AG04450 (cell line): ENCODE results near the gene MYO1B. TPM values are rescaled to one million over a fixed set of nuclear protein-coding genes. Genes with fewer than 3 reads are reported as not detected.

Experiments used
- CTCF ChIA-PET: fragments of 300-600, 350-600 bp; formaldehyde crosslinking; extraction: SDS; loops from one replicate; lab custom pipeline; 2022; ENCODE audit warnings: antibody characterized with exemption, inconsistent platforms; lab: Charles Lee
- POLR2A ChIA-PET: fragments of 350-600 bp; formaldehyde crosslinking; extraction: SDS; loops from one replicate; lab custom pipeline; 2021; ENCODE audit warnings: antibody characterized with exemption, inconsistent platforms; lab: Yijun Ruan, JAX
- DNase-seq: peaks from one replicate; pipeline ENCODE4 v3.0.0-alpha.2; 2011; ENCODE audit warnings: low read depth, low spot score
- H3K27ac ChIP-seq: one replicate; pipeline ENCODE4 v1.5.1; 2012; ENCODE audit warnings: low read depth, low read length, control low read depth
- H3K27me3 ChIP-seq: one replicate; pipeline ENCODE4 v1.6.0; 2012; ENCODE audit warnings: low read length; ENCODE audit not compliant: control insufficient read depth, insufficient read depth
- H3K4me3 ChIP-seq: 2 replicates; pipeline ENCODE4 v1.5.1; 2011; ENCODE audit warnings: mild to moderate bottlenecking, low read depth, low read length, control low read depth
- H3K9me3 ChIP-seq: 2 replicates; pipeline ENCODE4 v1.5.1; 2012; ENCODE audit warnings: low read length; ENCODE audit not compliant: control insufficient read depth, insufficient read depth
- polyA plus RNA-seq: library from polyadenylated mRNA; depleted of rRNA; stranded (reverse); fragments of >200 nt; gene quantifications from 2 replicates; pipeline ENCODE4 v1.2.3, GENCODE V29; 2011
- TF ChIP-seq, protein P1 (sequence below): IDR thresholded peaks from 2 replicates; pipeline ENCODE4 v1.5.1; 2011; ENCODE audit warnings: low read depth, low read length, control low read depth, inconsistent platforms

The MYO1B gene
- polyA plus RNA-seq, 1 experiment: 149 TPM

DNA sequence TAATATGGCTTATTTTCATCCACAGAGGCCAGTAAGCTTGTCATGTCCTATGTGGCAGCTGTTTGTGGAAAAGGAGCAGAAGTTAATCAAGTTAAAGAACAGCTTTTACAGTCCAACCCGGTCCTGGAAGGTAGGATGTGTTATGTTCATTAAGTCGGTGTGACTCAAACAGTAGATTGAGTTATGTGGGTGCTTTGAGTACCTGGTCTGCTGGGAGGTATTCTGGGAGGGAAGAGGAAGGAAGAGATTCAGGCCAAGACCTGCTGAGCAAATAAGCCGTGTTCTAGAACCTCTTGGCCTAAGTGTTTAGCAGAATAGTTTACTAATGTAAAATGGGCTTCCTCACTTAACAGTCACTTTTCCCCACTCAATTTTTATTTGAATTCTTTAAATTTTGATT lies 96.2 kb downstream of the MYO1B start:
- CTCF ChIA-PET: no interaction called here
- H3K27ac ChIP-seq: no peak overlapping the region
- H3K27me3 ChIP-seq: no peaks in the 10 kb centered on the region

DNA sequence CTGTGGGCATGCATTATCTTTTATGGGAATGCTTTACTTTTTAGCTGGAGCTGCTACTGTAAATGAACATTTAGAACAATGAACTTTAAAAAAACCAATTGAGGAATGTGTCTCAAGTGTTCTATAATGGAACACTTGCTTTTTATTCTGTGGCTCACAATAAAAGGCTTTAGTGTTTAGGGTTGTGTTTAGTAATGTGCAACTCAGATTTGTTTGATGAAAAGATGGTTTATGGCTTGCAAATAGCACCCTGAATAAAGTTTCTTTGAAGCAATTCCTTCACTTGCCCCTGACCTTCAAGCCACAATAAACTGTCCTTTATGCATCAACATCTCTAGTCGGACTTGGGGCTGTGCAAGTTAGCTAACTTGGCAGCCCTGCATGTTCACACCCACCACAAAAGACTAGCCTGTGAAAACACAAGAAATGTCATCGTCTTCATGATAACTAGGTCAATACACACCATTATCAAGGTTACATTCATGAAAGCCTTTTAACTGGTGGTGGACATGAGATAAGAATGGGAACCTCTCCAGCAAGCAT lies 98.7 kb downstream of the MYO1B start:
- Histone ChIP-seq H3K4me3 (no peak overlapping the region), H3K27ac (no peak overlapping the region), H3K27me3 (no peaks in the 10 kb centered on the region), H3K9me3 (no peaks in the 10 kb centered on the region)
- POLR2A ChIA-PET: no interaction called here
- no peak for DNase-seq
- TF ChIP-seq, protein P1, sequence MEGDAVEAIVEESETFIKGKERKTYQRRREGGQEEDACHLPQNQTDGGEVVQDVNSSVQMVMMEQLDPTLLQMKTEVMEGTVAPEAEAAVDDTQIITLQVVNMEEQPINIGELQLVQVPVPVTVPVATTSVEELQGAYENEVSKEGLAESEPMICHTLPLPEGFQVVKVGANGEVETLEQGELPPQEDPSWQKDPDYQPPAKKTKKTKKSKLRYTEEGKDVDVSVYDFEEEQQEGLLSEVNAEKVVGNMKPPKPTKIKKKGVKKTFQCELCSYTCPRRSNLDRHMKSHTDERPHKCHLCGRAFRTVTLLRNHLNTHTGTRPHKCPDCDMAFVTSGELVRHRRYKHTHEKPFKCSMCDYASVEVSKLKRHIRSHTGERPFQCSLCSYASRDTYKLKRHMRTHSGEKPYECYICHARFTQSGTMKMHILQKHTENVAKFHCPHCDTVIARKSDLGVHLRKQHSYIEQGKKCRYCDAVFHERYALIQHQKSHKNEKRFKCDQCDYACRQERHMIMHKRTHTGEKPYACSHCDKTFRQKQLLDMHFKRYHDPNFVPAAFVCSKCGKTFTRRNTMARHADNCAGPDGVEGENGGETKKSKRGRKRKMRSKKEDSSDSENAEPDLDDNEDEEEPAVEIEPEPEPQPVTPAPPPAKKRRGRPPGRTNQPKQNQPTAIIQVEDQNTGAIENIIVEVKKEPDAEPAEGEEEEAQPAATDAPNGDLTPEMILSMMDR: no peak
- CTCF ChIA-PET: interaction anchor here (1.1 to 1.8 kb wide), 2 partner anchors 31 to 126 kb away, joined by 4 read pairs; no protein-coding TSS in a partner anchor

More for the DNA sequence above, 96.2 kb downstream of the MYO1B start:
- H3K4me3 ChIP-seq: no peak overlapping the region
- POLR2A ChIA-PET: no interaction called here
- no peak for DNase-seq
- TF ChIP-seq, protein P1: no peak
- no peaks in the 10 kb centered on the region for H3K9me3 ChIP-seq

DNA sequence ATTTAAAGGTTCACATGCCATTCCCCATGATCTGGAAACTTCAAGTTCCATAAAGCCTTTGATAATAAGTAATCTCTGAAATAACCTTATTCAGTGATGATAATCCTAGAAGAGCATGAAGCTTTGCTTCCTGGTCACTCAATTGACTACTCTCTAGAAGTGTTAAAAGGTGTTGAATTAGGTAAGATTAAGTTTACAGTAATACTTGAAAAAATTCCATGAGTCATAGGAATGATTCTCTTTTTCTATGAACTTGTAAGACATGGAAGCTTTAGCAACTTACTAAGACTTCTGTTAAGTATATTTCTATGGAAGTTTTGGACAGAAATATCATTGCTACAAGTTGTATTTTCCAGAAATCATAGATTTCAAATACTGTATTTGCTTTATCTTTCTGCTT lies 100.6 kb downstream of the MYO1B start:
- Histone ChIP-seq H3K27me3 (no peaks in the 10 kb centered on the region), H3K9me3 (no peaks in the 10 kb centered on the region), H3K27ac (no peak overlapping the region), H3K4me3 (no peak overlapping the region)
- POLR2A ChIA-PET: interaction anchor here (0.6 to 1.7 kb wide), 5 partner anchors 12 to 99 kb away, joined by 3 to 9 read pairs (median 4); no protein-coding TSS in a partner anchor
- TF ChIP-seq, protein P1: no peak
- no peak for DNase-seq
- CTCF ChIA-PET: interaction anchor here (1.1 to 2.2 kb wide), 3 partner anchors 42 to 156 kb away, joined by 5 to 12 read pairs (median 7); no protein-coding TSS in a partner anchor

DNA sequence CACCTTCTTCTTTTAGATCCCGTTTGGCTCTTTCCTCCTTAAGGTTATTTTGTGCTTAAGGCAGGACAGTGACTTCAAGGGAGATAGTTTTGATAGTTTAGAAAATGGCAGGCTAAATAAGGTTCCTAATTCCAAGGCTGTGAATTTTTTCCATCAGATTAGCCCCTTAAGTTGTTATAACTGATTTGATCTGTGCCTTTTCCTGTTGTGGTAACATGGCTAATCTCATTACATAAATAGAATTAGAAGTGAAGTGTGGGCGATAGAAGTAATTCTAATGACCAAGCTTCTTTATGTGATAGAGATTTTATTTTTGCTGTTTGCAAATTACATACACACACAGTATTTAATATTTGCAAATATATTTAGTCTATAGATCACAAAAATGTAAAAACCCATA lies 102.0 kb downstream of the MYO1B start:
- Histone ChIP-seq H3K4me3 (no peak overlapping the region), H3K27me3 (no peaks in the 10 kb centered on the region), H3K9me3 (no peaks in the 10 kb centered on the region), H3K27ac (no peak overlapping the region)
- TF ChIP-seq, protein P1: no peak
- no peak for DNase-seq
- POLR2A ChIA-PET: interaction anchor here (1.0 to 1.1 kb wide), 2 partner anchors 16 to 101 kb away, joined by 3 to 4 read pairs; no protein-coding TSS in a partner anchor
- CTCF ChIA-PET: interaction anchor here (1.4 to 2.2 kb wide), 2 partner anchors 129 to 155 kb away, joined by 3 to 12 read pairs; no protein-coding TSS in a partner anchor

DNA sequence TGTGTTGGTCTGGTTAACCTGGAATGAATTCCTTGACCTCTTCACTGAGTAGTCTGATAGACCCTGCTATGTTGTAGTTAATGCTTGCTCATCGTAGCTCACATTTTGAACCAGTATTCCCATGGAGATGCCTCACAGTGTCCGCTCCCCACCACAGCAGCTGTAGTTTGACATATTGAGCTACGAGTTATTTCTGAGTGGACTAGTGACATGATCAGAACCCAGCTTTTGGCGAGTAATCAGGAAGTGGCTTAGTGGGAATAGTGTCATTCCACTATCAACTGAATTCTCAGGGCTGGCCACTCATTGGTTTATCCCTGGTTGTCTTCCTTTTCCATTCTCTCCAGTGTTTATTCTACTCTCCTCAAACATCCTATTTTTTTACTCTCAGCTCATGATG lies 102.7 kb downstream of the MYO1B start:
- H3K4me3 ChIP-seq: no peak overlapping the region
- POLR2A ChIA-PET: interaction anchor here (1.0 kb wide), 1 partner anchor 102 kb away, joined by 3 read pairs; no protein-coding TSS in a partner anchor
- TF ChIP-seq, protein P1: no peak
- no peaks in the 10 kb centered on the region for H3K27me3 ChIP-seq
- no peaks in the 10 kb centered on the region for H3K9me3 ChIP-seq
- H3K27ac ChIP-seq: no peak overlapping the region
- no peak for DNase-seq
- CTCF ChIA-PET: interaction anchor here (1.2 to 1.4 kb wide), 2 partner anchors 130 to 153 kb away, joined by 3 read pairs; no protein-coding TSS in a partner anchor
